Head of caudate nucleus (tissue), 42 donors: ENCODE measurements around the gene MCUR1.
"Not testable (repeated sequence)": the region's sequence is repeated elsewhere in the genome, so short reads cannot be mapped to it uniquely, and the experiment has no call there.

ENCODE experiments used
- DNase-seq, 42 donors: peaks; one replicate each; pipeline versions ENCODE4 v3.0.0 to v3.0.0-alpha.2; 2020 to 2021; ENCODE audit warnings: mixed read lengths in 7 of 42
- intact Hi-C: fragments of 100-400 bp; cut with DNase I; formaldehyde crosslinking; loops from one replicate; pipeline ENCODE4 v1.15.0; 2022

Gene MCUR1

DNA sequence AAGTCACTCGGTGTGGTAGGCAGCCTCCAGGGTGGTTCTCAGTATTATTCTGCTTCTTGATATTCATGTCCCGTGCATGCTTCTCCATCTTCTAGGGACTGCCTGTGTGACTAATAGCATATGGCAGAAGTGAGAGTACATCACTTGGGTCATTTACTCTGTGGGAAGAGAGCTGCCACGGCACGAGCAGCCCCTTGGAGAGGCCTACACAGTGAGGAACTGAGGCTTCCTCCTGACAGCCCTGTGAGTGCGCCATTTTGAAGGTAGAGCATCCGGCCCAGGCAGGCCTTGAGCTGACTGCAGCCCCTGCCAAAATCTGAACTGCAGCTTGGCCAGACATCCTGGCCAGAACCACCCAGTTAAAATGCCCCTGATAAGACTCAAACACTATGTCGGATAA, 17.3 kb upstream of the MCUR1 start:
- intact Hi-C loops: no loop called here
- no peak for DNase-seq

GRCh38 chr6:13830803-13831202, 16.4 kb upstream of the MCUR1 start:
- intact Hi-C loops: no loop called here
- no peak for DNase-seq

DNA sequence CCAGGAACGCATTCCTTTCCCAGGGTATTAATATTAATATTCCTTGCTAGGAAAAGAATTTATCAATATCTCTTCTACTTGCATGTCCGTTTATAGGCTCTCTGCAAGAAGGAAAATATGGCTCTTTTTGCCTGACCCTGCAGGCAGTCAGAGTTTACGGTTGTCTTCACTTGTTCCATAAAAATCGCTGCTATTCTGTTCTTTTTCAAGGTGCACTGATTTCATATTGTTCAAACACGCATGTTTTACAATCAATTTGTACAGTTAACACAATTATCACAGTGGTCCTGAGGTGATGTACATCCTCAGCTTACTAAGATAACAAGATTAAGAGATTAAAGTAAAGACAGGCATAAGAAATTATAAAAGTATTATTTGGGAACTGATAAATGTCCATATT, 15.1 kb upstream of the MCUR1 start:
- not testable (repeated sequence) for DNase-seq

GRCh38 chr6:13828656-13829301, 14.4 kb upstream of the MCUR1 start:
- intact Hi-C loops: not testable (repeated sequence)
- DNase-seq: peak in 1 of 42 donors; percentile 2

More for the DNA sequence above, 15.1 kb upstream of the MCUR1 start:
- intact Hi-C loops: not testable (repeated sequence)

DNA sequence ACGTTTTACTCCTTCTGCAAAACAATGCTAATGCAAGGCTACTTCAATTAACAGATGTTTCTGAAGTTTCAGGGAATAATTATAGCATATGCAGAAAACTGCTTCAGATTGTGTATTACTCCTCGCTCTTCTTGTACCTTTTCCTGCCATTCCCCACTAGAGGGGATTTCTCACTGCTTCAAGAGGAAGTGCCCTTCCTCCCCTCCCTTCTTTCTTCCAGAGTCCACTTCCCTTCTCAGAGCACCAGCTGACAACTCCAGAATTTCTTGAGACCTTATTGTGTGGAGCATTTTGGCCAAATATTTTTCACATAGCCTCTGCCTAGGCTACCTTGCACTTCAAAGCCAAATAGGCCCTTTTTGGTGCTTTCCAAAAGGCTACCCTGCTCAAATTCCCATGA, 12.7 kb upstream of the MCUR1 start:
- intact Hi-C loops: no loop called here
- DNase-seq: no peak

DNA sequence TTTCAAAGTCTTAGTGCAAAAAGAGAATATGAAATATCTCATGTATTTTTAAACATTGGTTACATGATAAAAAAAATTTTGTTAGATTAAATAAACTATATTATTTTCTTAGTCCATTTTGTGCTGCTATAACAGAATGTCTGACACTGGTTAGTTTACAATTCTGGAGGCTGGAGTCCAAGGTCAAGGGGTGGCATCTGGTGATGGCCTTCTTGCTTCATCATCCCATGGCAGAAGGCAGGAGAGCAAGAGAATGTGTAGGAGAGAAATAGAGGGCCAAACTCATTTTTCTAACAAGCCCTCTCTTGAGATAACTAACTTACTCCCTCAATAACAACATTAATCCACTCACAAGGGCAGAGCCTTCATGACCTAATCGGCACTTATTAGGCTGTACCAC, 11.5 kb upstream of the MCUR1 start:
- intact Hi-C loops: no loop called here
- DNase-seq: no peak

DNA sequence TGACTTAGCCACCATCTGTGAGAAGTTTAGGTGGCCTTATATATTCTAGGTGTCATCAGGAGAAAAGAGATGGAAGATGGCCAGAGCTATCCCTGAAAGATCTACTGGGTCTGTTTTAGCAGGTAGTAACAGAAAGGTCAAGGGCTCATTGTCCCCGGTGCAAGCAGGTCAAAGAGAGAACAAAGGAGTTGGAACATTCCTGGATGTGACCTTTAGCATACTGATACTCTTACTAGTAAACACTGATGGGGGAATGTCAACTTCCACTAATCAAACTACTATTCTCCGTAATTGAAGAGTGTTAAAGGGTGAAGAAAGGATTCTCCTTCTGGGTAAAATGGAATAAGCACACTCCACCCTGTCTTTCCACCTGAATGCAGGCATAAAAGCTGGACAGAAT, 4.0 kb upstream of the MCUR1 start:
- intact Hi-C loops: no loop called here
- no peak for DNase-seq

- no peak for DNase-seq
- intact Hi-C loops: loop anchor here (5.0 kb wide), 2 partner anchors 103 to 198 kb away; partner anchors contain the start of genes NOL7 and RANBP9
Observed at GRCh38 chr6:13814938-13815575, 700 bp upstream of the MCUR1 start.

- DNase-seq: peak in 22 of 42 donors; percentile 15 to 64 (median 40)
- intact Hi-C loops: loop anchor here (5.0 kb wide), 2 partner anchors 101 to 196 kb away; partner anchors contain the start of genes NOL7 and RANBP9
Observed at GRCh38 chr6:13813621-13814175, 659 bp downstream of the MCUR1 start.

GRCh38 chr6:13813026-13813425, 1.3 kb downstream of the MCUR1 start:
- DNase-seq: no peak
- intact Hi-C loops: loop anchor here (5.0 kb wide), 2 partner anchors 101 to 196 kb away; partner anchors contain the start of genes NOL7 and RANBP9

- intact Hi-C loops: loop anchor here (5.0 kb wide), 2 partner anchors 100 to 195 kb away; partner anchors contain the start of genes NOL7 and RANBP9
- DNase-seq: no peak
Observed at GRCh38 chr6:13812359-13812642, 2.1 kb downstream of the MCUR1 start.

DNA sequence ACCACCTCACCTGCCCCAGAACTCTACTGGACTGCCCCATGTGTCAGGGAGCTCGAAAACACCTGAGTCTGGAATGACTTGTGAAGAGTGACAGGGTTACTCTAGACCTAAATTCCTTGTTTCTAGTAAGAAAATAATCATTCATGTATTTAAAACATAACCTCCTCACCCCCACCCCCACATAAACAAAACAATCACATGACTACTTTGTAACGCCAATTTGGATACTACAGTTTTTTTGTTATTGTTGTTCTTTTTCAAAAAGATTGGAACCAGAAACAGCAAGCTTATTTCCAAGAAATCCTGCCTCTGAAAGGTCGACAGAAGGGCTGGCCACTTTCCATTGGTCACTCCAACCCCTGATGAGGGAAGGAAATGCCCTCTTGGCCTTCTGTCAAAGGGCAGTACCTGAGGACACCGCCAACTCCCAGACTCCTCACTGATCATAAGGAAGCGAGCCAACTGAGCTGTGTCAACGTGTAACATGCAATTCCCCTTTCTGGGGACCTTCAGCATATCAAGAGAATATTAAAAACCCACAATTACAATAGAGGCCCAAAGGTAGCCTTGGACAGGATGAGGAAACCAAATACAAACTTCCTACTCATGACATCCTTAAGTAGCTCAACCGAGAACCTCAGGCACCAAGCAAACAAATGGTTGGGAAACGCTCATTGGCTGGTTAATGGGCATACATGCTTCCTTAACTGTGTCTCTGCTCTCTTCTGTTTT, 2.6 kb downstream of the MCUR1 start:
- intact Hi-C loops: loop anchor here (5.0 kb wide), 2 partner anchors 99 to 194 kb away; partner anchors contain the start of genes NOL7 and RANBP9
- DNase-seq: no peak

GRCh38 chr6:13810688-13811446, 3.5 kb downstream of the MCUR1 start:
- intact Hi-C loops: loop anchor here (5.0 kb wide), 2 partner anchors 99 to 194 kb away; partner anchors contain the start of genes NOL7 and RANBP9
- no peak for DNase-seq

DNA sequence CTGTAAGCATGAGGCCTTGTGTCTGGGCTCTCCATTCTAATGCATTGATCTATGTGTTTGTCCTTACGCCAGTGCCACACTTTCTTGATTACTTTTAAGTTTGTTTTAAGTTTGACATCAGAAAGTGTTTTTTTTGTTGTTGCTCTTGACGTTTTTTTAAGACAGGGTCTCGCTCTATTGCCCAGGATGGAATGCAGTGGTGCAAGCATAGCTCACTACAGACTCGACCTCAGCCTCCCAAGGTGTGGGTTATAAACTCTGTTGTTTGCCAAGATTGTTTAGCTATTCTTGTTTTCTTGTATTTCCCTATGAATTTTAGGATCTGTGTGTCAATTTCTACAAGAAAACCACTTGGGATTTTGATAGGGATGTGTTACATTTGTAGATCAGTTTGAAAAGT, 5.6 kb downstream of the MCUR1 start:
- no peak for DNase-seq
- intact Hi-C loops: no loop called here

GRCh38 chr6:13807696-13808095, 6.7 kb downstream of the MCUR1 start:
- intact Hi-C loops: no loop called here
- no peak for DNase-seq

DNA sequence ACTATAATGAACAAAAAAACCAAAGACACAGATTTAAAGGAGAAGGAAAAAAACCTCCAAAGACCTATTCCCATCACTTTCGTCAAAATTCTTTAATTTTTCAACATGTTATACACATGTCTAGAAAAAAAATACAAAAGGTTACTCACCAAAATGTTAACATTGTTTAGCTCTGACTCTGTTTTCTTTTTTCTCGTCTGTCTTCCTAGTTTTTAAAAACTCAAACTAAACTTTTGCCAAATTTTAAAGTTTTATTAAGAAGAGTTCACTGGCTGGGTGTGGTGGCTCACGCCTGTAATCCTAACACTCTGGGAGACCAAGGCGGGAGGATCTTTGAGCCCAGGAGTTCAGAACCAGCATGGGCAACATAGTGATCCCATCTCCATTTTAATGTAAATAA, 10.8 kb downstream of the MCUR1 start:
- DNase-seq: no peak
- intact Hi-C loops: no loop called here

DNA sequence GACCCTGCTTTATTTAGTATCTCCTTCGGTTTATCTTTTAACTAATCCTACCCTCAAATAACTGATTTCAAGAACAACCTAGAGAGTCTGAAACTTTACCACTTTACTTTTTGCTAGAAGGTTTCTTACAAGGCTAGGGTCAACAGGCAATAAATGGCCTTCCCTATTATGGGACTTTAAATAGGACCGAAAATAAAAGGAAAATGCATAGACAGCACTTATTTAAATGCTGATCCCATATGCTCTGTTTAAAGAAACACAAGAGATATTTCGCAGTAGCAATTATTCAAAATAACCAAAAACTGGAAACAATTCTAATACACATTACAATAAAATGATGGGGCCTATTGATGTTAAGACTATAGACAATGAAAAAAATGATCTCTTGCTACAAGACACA, 13.7 kb downstream of the MCUR1 start:
- DNase-seq: no peak
- intact Hi-C loops: no loop called here

DNA sequence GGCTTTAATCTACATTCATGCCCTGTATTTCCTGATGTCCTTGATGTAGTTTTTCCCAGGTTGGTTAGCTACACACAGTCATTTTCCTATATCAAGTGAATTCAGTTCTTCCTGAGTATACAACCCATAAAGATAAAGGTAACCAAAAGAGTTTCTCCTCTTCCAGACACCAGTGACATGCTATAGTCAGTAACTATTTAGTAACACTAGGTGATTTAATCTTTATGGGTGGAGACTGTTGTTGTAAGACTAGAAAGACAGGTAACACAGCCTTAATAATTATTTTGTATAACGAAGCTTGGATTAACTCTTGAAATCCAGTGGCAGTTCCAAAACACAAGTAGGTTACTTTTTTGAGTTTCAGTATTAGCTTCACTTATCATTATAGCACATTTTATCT, 17.6 kb downstream of the MCUR1 start:
- no peak for DNase-seq
- intact Hi-C loops: no loop called here
